ENCODE measurements around the gene ZNF564. TPM values are rescaled to one million over a fixed set of nuclear protein-coding genes. Genes with fewer than 3 reads are reported as not detected.

The ZNF564 gene
- total and polyA plus RNA-seq, 2 of the 13 experiments (the other 11 are each of a cell fraction or from before 2014, with no cell fraction given): 2.3 to 11.1 TPM

DNA sequence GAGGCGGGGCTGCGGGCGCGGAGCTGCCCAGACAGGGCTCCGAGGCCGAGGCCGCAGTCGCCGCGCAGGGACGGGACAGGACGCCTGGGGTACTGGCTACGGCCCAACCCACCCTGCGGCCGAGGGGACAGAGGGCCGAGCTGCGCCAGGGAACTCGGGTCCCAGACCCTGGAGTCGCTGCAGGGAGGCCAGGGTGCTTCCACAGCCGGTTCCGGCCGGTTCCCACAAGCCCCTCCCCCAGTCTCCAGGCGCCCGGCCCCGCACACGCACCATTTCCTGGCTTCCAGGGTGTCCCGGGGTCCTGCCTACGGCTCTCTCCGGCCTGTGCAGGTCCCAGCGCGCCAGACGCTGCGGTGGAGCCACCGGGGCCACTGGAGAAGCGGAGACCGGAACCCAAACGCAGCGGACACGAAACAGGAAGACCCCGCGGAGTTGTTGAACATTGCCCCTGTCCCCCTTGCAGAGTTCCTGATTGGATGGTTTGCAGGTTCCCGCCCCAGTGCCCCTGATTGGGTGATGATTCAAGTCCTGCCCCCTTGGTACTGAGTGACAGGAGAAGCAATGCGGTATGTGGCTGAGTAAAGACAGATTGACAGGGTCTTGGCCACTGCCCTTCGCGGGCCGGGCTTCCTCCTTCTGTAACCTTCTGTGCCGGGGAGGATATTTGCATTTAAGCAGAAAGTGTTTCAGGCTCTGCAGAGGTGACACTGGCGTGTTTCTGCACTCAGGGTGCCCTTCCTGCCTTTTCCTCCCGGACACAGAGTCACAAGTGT is at the start of gene ZNF564 (continued):
- TF ChIP-seq TEAD3 (CRISPR knock-in tag; optimal IDR thresholded peaks at IDR 0.05; ENCODE audit: borderline replicate concordance): peak; percentile 75
- peak; percentile 54; the same call in 1 of the 2 replicates for TF ChIP-seq ZFP82 (CRISPR knock-in tag; IDR thresholded peaks at IDR 0.05; ENCODE audit: borderline replicate concordance)
- peak; percentile 89 for TF ChIP-seq POLR2G (IDR thresholded peaks at IDR 0.05; ENCODE audit: low read depth, low read length)
- TF ChIP-seq, protein P1, sequence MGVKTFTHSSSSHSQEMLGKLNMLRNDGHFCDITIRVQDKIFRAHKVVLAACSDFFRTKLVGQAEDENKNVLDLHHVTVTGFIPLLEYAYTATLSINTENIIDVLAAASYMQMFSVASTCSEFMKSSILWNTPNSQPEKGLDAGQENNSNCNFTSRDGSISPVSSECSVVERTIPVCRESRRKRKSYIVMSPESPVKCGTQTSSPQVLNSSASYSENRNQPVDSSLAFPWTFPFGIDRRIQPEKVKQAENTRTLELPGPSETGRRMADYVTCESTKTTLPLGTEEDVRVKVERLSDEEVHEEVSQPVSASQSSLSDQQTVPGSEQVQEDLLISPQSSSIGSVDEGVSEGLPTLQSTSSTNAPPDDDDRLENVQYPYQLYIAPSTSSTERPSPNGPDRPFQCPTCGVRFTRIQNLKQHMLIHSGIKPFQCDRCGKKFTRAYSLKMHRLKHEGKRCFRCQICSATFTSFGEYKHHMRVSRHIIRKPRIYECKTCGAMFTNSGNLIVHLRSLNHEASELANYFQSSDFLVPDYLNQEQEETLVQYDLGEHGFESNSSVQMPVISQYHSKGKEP (CRISPR knock-in tag; IDR thresholded peaks at IDR 0.05): no peak
- TF ChIP-seq RBM39 (IDR thresholded peaks at IDR 0.05; ENCODE audit: low read depth, low read length, poor library complexity, severe bottlenecking): peak; percentile 81
- TF ChIP-seq, protein P2, sequence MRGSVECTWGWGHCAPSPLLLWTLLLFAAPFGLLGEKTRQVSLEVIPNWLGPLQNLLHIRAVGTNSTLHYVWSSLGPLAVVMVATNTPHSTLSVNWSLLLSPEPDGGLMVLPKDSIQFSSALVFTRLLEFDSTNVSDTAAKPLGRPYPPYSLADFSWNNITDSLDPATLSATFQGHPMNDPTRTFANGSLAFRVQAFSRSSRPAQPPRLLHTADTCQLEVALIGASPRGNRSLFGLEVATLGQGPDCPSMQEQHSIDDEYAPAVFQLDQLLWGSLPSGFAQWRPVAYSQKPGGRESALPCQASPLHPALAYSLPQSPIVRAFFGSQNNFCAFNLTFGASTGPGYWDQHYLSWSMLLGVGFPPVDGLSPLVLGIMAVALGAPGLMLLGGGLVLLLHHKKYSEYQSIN (CRISPR knock-in tag; IDR thresholded peaks at IDR 0.05; ENCODE audit: borderline replicate concordance): no peak
- TF ChIP-seq, protein P3, sequence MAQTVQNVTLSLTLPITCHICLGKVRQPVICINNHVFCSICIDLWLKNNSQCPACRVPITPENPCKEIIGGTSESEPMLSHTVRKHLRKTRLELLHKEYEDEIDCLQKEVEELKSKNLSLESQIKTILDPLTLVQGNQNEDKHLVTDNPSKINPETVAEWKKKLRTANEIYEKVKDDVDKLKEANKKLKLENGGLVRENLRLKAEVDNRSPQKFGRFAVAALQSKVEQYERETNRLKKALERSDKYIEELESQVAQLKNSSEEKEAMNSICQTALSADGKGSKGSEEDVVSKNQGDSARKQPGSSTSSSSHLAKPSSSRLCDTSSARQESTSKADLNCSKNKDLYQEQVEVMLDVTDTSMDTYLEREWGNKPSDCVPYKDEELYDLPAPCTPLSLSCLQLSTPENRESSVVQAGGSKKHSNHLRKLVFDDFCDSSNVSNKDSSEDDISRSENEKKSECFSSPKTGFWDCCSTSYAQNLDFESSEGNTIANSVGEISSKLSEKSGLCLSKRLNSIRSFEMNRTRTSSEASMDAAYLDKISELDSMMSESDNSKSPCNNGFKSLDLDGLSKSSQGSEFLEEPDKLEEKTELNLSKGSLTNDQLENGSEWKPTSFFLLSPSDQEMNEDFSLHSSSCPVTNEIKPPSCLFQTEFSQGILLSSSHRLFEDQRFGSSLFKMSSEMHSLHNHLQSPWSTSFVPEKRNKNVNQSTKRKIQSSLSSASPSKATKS (CRISPR knock-in tag; IDR thresholded peaks at IDR 0.05): no peak
- TF ChIP-seq STAT5B (CRISPR knock-in tag; IDR thresholded peaks at IDR 0.05): no peak
- no peak for TF ChIP-seq MLLT10 (CRISPR knock-in tag; IDR thresholded peaks at IDR 0.05)
- TF ChIP-seq MED13 (CRISPR knock-in tag; IDR thresholded peaks at IDR 0.05): no peak
- no peak for TF ChIP-seq ZNF484 (CRISPR knock-in tag; IDR thresholded peaks at IDR 0.05; ENCODE audit: borderline replicate concordance, low read depth)
- TF ChIP-seq ETV6 (CRISPR knock-in tag; conservative IDR thresholded peaks at IDR 0.05): no peak; the same call in 1 of the 2 replicates
- TF ChIP-seq, protein P4, sequence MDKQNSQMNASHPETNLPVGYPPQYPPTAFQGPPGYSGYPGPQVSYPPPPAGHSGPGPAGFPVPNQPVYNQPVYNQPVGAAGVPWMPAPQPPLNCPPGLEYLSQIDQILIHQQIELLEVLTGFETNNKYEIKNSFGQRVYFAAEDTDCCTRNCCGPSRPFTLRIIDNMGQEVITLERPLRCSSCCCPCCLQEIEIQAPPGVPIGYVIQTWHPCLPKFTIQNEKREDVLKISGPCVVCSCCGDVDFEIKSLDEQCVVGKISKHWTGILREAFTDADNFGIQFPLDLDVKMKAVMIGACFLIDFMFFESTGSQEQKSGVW (CRISPR knock-in tag; IDR thresholded peaks at IDR 0.05; ENCODE audit: borderline replicate concordance): no peak
- TF ChIP-seq, protein P5, sequence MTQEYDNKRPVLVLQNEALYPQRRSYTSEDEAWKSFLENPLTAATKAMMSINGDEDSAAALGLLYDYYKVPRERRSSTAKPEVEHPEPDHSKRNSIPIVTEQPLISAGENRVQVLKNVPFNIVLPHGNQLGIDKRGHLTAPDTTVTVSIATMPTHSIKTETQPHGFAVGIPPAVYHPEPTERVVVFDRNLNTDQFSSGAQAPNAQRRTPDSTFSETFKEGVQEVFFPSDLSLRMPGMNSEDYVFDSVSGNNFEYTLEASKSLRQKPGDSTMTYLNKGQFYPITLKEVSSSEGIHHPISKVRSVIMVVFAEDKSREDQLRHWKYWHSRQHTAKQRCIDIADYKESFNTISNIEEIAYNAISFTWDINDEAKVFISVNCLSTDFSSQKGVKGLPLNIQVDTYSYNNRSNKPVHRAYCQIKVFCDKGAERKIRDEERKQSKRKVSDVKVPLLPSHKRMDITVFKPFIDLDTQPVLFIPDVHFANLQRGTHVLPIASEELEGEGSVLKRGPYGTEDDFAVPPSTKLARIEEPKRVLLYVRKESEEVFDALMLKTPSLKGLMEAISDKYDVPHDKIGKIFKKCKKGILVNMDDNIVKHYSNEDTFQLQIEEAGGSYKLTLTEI (CRISPR knock-in tag; conservative IDR thresholded peaks at IDR 0.05): no peak
- TF ChIP-seq ZNF232 (CRISPR knock-in tag; IDR thresholded peaks at IDR 0.05; ENCODE audit: borderline replicate concordance): peak; percentile 72
- TF ChIP-seq RFXANK (CRISPR knock-in tag; IDR thresholded peaks at IDR 0.05): peak; percentile 63; the same call in 1 of the 2 replicates
- TF ChIP-seq, protein P6, sequence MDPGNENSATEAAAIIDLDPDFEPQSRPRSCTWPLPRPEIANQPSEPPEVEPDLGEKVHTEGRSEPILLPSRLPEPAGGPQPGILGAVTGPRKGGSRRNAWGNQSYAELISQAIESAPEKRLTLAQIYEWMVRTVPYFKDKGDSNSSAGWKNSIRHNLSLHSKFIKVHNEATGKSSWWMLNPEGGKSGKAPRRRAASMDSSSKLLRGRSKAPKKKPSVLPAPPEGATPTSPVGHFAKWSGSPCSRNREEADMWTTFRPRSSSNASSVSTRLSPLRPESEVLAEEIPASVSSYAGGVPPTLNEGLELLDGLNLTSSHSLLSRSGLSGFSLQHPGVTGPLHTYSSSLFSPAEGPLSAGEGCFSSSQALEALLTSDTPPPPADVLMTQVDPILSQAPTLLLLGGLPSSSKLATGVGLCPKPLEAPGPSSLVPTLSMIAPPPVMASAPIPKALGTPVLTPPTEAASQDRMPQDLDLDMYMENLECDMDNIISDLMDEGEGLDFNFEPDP (CRISPR knock-in tag; conservative IDR thresholded peaks at IDR 0.05): no peak
- no peak; the same call in 1 of the 2 replicates for TF ChIP-seq RARA (CRISPR knock-in tag; IDR thresholded peaks at IDR 0.05)
